ENCODE measurements around the gene NTSR2.

Gene NTSR2, protein sequence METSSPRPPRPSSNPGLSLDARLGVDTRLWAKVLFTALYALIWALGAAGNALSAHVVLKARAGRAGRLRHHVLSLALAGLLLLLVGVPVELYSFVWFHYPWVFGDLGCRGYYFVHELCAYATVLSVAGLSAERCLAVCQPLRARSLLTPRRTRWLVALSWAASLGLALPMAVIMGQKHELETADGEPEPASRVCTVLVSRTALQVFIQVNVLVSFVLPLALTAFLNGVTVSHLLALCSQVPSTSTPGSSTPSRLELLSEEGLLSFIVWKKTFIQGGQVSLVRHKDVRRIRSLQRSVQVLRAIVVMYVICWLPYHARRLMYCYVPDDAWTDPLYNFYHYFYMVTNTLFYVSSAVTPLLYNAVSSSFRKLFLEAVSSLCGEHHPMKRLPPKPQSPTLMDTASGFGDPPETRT

DNA sequence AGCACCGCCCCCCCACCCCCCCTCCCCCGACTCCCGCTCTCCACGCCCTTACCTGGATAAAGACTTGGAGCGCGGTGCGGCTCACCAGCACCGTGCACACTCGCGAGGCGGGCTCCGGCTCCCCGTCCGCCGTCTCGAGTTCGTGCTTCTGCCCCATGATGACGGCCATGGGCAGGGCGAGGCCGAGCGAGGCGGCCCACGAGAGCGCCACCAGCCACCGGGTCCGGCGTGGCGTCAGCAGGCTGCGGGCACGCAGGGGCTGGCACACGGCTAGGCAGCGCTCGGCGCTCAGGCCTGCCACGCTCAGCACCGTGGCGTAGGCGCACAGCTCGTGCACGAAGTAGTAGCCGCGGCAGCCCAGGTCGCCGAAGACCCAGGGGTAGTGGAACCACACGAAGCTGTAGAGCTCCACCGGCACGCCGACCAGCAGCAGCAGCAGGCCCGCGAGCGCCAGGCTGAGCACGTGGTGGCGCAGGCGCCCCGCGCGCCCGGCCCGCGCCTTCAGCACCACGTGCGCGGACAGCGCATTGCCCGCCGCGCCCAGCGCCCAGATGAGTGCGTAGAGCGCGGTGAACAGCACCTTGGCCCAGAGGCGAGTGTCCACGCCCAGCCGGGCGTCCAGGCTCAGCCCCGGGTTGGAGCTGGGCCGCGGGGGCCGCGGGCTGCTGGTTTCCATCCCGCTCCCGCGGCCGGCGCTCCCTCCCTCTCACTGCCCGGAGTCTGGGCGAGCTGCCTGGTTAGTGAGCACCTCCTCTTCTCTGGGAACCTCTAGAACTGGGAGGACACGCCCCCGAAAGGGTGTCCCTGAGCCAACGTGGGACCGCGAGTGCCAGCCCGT lies at the start of gene NTSR2:
TSS of gene NTSR2 (minus strand) at position 742 of the 838 bp plus-strand sequence. CDS start at position 676, 66 bp downstream.
- FAIRE-seq = no peak

DNA sequence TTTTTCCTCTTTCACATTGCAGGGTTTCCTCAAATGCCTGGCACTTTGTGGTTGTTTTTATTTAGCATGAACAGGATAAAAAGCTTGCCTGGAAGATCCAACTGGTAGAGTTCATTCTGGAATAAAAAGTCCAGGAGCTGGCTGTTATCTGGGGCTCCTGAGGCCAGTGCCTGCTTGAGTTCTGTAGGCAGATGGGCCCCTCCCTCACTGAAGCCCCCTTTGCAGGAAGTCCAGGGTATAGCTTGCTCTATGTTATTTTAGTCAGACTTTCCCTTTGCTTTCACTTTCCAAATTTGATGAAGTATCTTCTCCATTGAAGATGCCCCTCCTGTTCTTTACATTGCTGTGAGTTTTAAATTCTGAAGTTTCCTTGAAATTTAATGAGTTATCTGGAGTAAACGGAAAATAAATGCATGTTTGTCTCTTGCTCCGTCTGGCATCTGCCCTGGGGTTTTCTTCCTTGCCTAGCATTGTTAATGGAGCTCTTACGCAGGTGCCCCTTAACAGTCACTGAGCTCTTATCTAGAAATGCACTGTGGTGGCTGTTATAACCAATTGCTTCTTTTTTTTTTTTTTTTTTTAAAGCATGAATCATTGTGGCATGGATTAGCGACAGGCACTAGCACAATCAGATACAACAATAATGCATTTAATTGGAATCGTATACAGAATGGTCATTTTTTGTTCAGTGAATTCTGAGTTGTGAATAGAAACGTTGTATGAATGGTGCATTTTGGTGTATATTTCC lies 49.4 kb upstream of the NTSR2 start:
- FAIRE-seq = no peak

DNA sequence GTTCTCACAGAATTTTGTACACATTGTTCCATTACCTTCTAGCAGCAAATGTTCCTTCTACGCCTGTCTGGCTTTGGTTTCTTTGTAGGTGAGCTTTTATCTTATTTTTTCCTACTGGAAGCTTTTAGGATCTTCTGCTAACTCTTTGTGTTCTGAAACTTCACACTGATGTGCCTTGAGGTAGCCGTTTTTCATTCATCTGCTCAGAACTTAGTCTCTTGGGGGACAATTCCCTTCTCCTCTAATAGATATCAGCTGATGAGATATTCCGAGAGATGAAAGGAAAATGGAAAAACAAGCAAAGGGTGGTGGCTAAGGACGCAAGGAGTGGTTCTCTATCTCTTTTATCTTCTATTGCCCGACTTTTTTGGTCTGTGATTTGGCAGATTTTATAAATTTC lies 48.6 kb upstream of the NTSR2 start:
- no peak for FAIRE-seq

DNA sequence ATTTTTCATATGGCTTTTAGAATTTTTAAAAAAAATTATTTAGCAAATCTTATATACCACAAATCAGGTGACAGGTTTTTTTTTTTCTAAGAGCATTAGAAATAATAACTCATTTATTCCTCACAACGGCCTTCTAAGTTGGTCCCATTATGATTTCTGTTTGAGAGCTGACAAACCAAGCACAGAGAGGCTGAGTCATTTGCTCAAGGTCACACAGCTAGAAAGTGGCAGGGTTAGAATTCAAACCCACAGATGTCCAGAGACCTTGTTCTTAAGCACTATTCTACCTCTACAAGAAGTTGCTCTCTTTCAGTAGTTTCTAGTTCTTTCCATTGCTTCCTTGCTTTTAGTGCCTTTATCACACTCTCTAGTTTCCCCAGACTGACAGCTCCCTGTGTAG lies 47.6 kb upstream of the NTSR2 start:
- FAIRE-seq = no peak

DNA sequence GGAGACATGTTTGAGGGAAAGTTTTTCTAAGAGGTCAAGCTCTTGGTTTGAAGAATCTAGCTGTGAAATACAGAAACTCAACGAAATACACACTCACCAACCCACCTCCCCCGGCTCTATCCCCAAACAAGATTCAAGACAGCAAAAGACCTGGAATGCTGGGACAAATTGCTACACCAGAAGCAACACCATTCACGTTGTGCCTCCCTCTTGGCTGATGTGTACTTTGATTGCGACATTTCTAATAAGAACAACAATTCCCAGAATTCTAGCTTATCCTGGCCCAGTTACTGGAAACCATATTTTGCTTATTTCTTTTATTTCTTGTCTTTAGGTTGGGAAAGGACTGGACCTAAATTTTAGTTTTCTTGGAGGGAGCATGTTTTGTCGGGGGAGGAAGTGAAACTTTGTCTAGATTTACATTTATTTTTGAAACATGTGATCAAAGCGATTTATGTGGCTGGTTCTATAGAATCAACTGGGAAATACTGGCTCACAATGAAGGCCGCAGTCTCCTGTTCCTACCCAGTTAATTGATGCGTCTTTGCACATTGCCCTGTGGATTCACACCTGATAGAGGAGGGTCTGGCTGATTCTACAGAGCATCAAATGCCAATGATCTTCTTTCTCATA lies 46.8 kb upstream of the NTSR2 start:
- FAIRE-seq = no peak

DNA sequence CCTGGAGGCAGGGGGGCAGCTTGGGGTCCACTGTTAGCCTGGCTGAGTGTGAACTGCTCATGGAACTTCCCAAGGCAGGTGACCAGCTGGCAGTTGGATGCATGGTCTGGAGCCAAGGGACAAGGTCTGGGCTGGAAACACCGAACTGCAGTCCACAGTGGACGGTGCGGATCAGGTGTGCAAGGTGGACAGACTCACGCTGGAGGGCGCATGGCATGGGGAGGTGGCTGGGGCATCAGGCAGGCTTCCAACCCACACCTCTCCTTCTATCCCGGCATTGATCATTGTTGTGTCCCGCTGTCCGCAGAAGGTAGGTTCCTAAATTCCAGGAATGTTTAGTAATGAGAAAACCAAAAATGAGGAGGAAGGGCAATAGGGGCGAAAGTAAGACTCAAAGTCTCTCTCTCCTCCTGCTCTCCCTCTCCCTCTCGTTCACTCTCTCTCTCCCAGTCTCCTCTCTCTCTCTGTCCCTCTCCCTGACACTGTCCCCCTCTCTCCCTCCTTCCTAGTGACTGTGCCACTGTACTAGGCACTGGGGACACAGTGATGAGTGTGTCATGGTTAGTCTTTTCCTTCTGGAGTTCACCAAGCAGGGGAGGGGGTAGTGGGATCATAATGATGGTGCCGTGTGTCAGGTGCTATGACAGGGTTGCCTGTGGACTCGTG lies 46.1 kb upstream of the NTSR2 start:
- FAIRE-seq = no peak

DNA sequence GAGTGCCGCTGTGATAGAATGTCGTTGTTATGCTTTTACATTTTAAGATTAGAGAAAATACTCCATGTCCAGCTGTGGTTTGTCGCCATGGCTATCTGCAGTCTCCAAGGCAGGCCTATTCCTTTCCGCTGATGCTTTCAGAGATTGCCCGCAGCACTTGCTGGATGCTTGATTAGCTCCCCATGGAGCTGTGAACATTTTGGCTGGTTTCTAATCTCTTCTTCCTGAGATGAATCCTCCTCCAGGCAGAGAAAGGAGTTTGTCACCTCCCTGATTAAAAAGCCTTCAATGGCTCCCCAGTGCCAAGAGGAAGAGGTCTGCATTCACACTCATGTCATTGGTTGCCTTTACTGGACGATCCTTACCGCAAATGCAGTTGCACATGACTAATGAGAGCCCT lies 43.8 kb upstream of the NTSR2 start:
- FAIRE-seq = no peak

DNA sequence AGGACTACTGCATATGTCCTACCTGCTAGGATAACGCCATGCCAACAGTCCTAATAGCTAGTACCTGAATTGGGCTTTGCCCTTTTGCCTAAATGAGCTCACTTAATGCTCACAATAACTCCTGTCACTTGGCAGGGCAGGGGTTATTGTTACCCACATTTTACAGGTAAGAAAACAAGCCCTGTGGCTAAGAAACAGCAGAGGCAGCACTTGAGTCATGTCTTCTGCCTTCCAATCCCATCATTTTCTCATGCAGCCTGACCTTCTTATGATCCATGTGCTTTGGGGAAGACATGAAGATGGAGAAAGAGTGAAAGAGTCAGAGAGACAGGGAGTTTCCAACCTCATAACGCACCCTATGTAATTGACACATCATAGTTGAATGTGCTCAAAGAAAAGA lies 42.9 kb upstream of the NTSR2 start:
- FAIRE-seq = no peak

DNA sequence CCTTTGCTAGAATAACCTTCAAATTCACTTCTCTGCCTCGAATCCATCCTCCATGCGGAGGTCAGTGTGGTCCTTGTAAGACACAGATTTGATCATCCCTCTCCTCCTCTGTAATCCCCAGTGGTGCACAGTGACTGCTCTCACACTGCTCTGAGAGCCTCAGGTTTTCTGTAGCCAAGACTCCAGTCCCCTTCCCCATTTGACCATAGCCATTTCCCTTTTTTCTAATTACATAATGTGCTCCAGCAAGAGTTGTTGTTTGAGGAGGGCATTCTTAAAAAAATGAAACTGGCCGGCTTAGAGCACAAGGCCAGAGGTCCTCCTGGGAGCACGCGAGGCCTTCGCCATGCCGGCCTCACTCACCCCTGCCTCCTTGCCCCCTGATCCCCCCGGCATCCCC lies 41.8 kb upstream of the NTSR2 start:
- no peak for FAIRE-seq

DNA sequence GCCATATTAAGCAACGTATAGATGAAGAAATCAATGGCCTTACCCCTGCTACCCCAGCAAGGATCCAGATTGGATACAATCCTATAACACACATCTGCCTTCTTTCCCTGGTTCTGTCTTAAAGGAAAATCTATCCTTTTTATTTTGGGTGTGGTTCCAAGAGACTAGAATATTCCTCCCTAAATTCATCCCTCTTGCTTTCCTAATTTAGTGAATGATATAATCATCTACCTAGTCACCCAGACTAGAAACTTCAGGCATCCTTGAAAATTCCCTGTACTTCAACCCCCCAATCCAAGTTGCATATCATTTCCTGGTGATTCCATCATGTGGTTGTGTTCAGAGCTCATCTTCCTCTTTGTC lies 41.3 kb upstream of the NTSR2 start:
- no peak for FAIRE-seq

DNA sequence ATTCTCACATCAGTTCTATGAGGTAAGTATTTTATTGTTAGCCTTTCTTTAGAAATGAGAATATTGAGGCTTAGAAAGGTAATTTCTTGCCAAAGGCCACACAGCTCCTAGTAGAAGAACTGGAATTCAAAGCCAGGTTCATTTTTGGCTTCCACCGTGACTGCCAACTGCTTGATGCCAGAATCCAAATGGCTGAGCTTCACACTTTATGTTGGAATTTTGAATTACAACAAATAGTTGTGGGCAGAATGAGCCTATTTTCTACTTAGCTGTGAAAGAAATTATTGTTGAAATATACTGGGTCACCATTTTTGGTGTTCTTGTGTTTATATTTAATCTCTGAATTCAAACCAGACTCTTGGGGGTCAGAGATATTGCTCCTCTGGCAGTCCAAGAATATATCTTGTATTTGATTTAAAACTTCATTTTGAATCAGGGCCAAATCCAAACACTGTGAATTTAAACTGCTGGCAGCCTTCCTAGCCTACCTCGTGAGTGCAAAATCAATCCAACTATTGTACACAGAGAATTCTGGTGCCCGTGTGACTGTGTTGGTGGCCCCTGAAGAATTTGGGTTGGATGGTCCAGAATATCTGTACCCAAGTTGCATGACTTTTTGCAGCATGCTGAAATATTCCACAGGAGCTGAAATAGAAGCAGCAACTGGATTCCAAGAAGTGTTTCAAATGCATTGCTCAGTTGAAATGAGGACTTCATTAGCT lies 40.8 kb upstream of the NTSR2 start:
- no peak for FAIRE-seq

DNA sequence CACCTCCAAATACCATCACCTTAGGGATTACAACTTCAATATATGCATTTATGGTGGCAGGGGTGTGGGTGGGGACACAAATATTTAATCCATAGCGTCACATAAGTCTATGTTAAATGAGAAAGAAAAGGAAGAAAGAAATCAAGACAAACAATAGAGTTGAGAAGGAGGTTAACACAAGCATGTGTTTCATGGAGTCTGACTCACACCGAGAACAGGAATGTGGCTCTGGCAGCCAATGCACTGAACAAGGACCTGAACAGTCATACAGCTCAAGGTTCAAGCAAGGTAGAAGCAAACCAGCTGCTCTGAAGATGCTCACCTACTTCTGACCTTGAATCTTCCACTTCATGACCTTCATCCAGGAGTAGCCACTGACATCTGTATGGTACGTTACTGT lies 40.2 kb upstream of the NTSR2 start:
- no peak for FAIRE-seq

DNA sequence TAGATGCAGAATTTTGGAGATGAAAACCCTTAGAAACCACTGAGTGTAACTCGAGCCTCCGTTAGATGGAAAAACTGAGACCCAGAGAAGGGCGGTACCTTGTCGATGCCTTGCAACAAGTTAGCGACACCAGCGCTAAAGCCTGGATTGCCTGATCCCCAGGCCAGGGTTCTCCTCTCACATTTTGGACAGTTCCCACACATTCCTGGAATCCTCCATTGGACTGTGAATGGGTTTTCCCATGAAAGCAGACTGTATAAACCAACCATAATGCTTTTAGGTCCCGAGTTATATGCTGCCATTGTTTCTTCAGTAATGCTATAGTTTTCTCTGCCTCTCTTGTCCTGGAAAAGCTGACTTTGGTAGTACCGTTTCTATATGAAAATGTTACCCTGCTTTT lies 39.3 kb upstream of the NTSR2 start:
- FAIRE-seq = no peak

DNA sequence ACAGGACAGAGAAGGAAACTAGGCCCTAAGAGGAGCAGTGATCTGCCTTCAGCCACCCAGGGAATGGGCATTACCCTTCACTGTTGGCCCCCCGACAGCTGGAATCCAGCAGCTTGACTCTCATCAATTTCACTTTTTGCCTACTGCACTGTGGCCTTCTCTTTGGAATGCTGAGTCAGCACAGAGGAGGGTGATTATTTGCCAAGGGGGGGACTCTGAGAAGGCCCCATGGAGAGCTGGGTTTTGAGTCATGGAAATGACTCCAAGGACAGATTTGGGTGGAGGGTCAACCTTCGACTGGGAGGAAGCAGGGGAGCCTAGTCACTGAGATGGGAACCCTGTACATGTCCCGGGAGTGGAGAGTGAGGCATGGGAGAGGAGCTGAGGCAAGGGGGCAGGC lies 38.1 kb upstream of the NTSR2 start:
- FAIRE-seq = no peak

DNA sequence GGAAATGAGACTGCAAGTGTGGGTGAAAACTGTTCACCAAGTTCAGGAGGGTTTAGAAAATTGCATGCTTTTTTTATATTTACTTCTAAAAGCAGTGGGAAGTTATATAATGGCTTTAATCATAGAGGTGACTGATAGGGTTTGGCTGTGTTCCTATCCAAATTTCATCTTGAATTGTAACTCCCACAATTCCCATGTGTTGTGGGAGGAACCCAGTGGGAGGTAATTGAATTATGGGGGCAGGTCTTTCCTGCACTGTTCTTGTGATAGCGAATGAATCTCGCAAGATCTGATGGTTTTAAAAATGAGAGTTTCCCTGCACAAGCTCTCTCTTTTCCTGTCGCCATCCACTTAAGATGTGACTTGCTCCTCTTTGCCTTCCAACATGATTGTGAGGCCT lies 35.7 kb upstream of the NTSR2 start:
- no peak for FAIRE-seq

DNA sequence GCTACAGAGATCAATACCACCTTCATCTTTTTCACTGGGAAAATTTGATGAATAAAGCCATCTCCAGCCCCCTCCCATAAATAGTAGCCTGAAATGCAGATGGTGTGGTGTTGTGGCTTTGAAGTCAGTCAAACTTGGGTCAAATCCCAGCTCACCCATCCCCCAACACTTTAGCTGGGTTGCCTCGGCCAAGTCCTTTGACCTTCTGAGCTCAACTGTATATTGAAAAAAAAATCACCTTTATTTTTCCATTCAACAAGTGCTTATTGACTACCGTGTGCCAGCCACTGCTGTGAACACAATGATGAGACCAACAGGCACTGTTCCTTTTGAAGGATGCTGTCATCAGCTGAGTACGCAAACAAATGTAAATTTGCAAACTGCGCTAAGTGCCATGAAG lies 35.1 kb upstream of the NTSR2 start:
- FAIRE-seq = no peak

DNA sequence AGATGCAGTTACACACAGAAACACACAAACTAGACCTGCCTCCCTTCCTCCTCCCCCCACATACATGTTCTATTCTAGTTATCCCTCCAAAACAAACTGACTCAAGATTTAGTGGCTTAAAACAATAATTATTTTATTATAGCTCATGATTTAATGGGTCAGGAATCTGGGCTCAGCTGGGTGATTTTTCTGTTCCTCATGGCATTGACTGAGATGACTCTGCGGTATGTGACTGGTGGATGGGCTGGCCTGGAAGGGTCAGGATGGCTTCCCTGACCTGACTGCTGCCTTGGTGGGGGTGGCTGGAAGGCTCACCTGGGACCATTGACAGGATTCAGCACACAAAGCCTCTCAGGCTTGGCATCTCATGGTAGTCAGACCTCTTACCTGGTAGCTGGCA lies 33.7 kb upstream of the NTSR2 start:
- FAIRE-seq = no peak

DNA sequence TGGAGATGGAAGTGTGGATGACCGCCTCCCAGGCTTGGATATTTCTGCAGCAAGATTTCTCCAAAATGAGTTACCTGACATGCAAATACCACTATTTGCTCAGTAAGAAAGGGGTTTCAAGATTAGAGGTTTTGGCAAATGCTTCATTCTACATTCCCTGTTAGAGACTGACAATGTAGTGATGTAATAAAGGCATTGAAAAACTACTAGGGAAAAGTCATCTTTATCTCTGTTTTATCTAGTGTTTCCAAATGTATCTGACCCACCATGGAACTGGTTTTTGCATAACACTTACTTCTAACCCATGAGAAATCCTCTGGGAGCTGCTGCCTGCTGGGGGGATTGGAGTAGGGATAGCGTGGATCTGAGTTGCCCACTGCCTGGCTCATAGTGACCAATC lies 33.0 kb upstream of the NTSR2 start:
- FAIRE-seq = no peak

DNA sequence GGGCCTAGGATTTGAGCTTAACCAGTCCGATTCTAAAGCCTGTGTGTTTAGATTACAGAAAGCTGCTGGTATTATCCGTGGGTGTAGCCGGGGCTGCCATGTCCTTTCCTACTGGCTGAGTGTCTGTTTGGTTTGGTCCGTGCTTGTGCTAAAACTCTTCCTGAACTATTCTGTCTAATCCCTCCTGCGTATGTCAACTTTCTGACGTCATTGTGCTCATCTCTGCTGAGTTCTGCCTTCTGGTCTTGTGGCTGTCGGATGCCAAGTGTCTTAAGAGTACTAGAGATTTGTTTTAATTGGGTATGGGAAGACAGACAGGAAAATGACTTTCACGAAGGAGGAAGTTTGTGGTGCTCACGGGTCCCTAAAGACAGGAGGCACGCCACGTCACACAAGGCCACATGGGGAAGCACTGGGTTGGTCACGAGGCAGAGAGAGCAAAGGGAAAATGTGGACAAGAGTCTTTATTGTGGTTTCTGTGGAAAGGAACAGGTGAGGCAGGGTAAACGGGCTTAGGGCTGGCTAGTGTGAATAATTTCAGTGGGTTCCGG lies 31.8 kb upstream of the NTSR2 start:
- FAIRE-seq = no peak

DNA sequence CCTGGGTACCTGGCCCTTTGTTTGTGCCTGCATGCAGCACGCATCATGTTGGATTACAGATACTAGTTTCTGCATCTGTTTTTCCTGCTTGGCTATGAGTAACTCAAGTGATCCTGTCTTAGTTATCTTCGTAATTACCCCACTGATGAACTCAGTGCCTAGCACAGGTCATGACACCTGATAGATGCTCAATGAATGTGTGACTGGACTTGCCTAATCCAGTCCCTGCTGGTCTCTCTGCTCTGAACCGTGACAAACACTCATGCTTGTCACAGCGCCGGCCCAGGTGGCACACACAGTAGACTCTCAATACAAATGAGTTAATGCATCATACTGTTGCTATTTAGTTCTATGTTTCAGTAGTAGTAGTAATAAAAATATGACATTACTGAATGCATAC lies 31.2 kb upstream of the NTSR2 start:
- no peak for FAIRE-seq
